ENCODE measurements around the gene PLCB2.

- no peak for TF ChIP-seq POLR2AphosphoS5 (IDR thresholded peaks at IDR 0.05; ENCODE audit: low read depth, low read length)
- no peak for TF ChIP-seq TAF1 (IDR thresholded peaks at IDR 0.05; ENCODE audit: borderline replicate concordance, insufficient read depth, low read length)
- no peak for TF ChIP-seq SIN3A (IDR thresholded peaks at IDR 0.05; ENCODE audit: borderline replicate concordance, insufficient read depth, low read length)
- TF ChIP-seq, protein P1, sequence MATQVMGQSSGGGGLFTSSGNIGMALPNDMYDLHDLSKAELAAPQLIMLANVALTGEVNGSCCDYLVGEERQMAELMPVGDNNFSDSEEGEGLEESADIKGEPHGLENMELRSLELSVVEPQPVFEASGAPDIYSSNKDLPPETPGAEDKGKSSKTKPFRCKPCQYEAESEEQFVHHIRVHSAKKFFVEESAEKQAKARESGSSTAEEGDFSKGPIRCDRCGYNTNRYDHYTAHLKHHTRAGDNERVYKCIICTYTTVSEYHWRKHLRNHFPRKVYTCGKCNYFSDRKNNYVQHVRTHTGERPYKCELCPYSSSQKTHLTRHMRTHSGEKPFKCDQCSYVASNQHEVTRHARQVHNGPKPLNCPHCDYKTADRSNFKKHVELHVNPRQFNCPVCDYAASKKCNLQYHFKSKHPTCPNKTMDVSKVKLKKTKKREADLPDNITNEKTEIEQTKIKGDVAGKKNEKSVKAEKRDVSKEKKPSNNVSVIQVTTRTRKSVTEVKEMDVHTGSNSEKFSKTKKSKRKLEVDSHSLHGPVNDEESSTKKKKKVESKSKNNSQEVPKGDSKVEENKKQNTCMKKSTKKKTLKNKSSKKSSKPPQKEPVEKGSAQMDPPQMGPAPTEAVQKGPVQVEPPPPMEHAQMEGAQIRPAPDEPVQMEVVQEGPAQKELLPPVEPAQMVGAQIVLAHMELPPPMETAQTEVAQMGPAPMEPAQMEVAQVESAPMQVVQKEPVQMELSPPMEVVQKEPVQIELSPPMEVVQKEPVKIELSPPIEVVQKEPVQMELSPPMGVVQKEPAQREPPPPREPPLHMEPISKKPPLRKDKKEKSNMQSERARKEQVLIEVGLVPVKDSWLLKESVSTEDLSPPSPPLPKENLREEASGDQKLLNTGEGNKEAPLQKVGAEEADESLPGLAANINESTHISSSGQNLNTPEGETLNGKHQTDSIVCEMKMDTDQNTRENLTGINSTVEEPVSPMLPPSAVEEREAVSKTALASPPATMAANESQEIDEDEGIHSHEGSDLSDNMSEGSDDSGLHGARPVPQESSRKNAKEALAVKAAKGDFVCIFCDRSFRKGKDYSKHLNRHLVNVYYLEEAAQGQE (IDR thresholded peaks at IDR 0.05; ENCODE audit: insufficient read depth in 1 of 2, low read depth in 2 of 2, low read length in 2 of 2), result no peak
Measured at GRCh38 chr15:40331637-40332036, 23.9 kb upstream of the PLCB2 start.
